Fibroblast of lung (primary cell): ENCODE data around the gene CCDC14. TPM values are rescaled to one million over a fixed set of nuclear protein-coding genes. Genes with fewer than 3 reads are reported as not detected.

Source experiments
- DNase-seq, 2 donors: peaks; one replicate each; pipeline versions ENCODE4 v3.0.0 to v3.0.0-alpha.2; 2010; ENCODE audit warnings: low read depth in 2 of 2
- H2AFZ ChIP-seq: 2 replicates; pipeline ENCODE4 v1.5.1; 2012; ENCODE audit warnings: low read length, control low read depth, inconsistent platforms
- H3K27ac ChIP-seq: 2 replicates; pipeline ENCODE4 v1.5.1; 2011; ENCODE audit warnings: low read length, control low read depth; ENCODE audit not compliant: insufficient read depth
- H3K27me3 ChIP-seq: 2 replicates; pipeline ENCODE4 v1.5.1; 2011; ENCODE audit warnings: mild to moderate bottlenecking, low read length; ENCODE audit not compliant: control insufficient read depth, insufficient read depth
- H3K36me3 ChIP-seq: 2 replicates; pipeline ENCODE4 v1.5.1; 2011; ENCODE audit warnings: low read length; ENCODE audit not compliant: control insufficient read depth, insufficient read depth
- H3K4me1 ChIP-seq: 2 replicates; pipeline ENCODE4 v1.5.1; 2011; ENCODE audit warnings: low read length; ENCODE audit not compliant: control insufficient read depth, insufficient read depth; ENCODE audit errors: extremely low read depth
- H3K4me2 ChIP-seq: 2 replicates; pipeline ENCODE4 v1.5.1; 2011; ENCODE audit warnings: low read length, control low read depth; ENCODE audit not compliant: insufficient read depth; ENCODE audit errors: extremely low read depth
- H3K4me3 ChIP-seq, 4 experiments: fragments of 200-600 bp in 1 of 4; sonication (generic) in 1 of 4; replicated peaks in 1 of 4; 2 replicates each; pipeline ENCODE4 v1.5.1; 2011 to 2016; ENCODE audit warnings: low read length in 4 of 4, low read depth in 3 of 4, mild to moderate bottlenecking in 3 of 4, control low read depth in 2 of 4, inconsistent platforms in 1 of 4, mixed read lengths in 1 of 4; ENCODE audit not compliant: insufficient read depth in 1 of 4; ENCODE audit errors: control extremely low read depth in 1 of 4
- H3K79me2 ChIP-seq: 2 replicates; pipeline ENCODE4 v1.5.1; 2012; ENCODE audit warnings: mild to moderate bottlenecking, low read length, inconsistent platforms; ENCODE audit not compliant: control insufficient read depth, insufficient read depth
- H3K9ac ChIP-seq: 2 replicates; pipeline ENCODE4 v1.5.1; 2011; ENCODE audit warnings: mild to moderate bottlenecking, low read length, control low read depth; ENCODE audit not compliant: insufficient read depth
- H3K9me3 ChIP-seq: 2 replicates; pipeline ENCODE4 v1.5.1; 2012; ENCODE audit warnings: low read depth, low read length; ENCODE audit not compliant: control insufficient read depth, insufficient read depth
- H4K20me1 ChIP-seq: 2 replicates; pipeline ENCODE4 v1.5.1; 2011; ENCODE audit warnings: low read length; ENCODE audit not compliant: control insufficient read depth, insufficient read depth; ENCODE audit errors: extremely low read depth
- EZH2 ChIP-seq: IDR thresholded peaks from 2 replicates; pipeline ENCODE4 v1.5.1; 2012; ENCODE audit warnings: low read length, control low read depth, mild to moderate bottlenecking; ENCODE audit errors: missing control alignments
- polyA plus RNA-seq, 2 donors: library from polyadenylated mRNA; depleted of rRNA in 1 of 2; stranded (reverse) in 1 of 2; unstranded in 1 of 2; fragments of >200 nt; gene quantifications; 2 replicates each; pipeline ENCODE4 v1.2.1, GENCODE V29; 2011 to 2012; ENCODE audit warnings: missing spikeins in 1 of 2
- total RNA-seq: library from RNA; depleted of rRNA; stranded (reverse); fragments of >200 nt; gene quantifications from 2 replicates; pipeline ENCODE4 v1.2.1, GENCODE V29; 2014
- TF ChIP-seq, protein P1 (sequence below), 2 donors: IDR thresholded peaks in 1 of 2; conservative IDR thresholded peaks in 1 of 2; 1 replicate in 1 of 2; 2 replicates in 1 of 2; pipeline ENCODE4 v1.5.1; 2011 to 2012; ENCODE audit warnings: low read length in 2 of 2, control low read depth in 1 of 2, inconsistent platforms in 1 of 2, low read depth in 1 of 2, mild to moderate bottlenecking in 1 of 2

The CCDC14 gene
- total and polyA plus RNA-seq, 2 donors (not counting 1 experiment from before 2014, with no cell fraction given), result 35.2 to 94.8 TPM

DNA sequence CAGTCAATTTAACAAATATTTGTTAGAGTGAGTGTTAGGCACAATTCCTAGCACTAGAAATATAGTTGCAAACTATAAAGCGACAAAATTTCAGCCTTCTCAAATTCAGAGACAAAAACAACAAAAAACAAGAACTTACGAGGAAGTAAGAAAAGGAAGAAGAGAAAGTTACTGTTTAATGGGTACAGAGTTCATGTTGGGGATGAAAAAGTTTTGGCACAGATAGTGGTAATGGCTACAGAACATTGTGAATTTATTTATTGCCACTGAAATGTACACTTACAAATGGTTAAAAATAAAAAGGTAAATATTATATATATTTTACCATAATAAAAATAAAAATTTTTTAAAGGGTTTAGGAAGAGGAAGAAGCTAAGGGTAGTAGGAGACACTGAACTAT lies 21.3 kb downstream of the CCDC14 start:
- H3K4me1 ChIP-seq, result no peaks in the 10 kb centered on the region
- H2AFZ ChIP-seq, result no peak overlapping the region
- no peak overlapping the region for H3K4me3 ChIP-seq
- TF ChIP-seq EZH2, result no peak
- TF ChIP-seq, protein P1, sequence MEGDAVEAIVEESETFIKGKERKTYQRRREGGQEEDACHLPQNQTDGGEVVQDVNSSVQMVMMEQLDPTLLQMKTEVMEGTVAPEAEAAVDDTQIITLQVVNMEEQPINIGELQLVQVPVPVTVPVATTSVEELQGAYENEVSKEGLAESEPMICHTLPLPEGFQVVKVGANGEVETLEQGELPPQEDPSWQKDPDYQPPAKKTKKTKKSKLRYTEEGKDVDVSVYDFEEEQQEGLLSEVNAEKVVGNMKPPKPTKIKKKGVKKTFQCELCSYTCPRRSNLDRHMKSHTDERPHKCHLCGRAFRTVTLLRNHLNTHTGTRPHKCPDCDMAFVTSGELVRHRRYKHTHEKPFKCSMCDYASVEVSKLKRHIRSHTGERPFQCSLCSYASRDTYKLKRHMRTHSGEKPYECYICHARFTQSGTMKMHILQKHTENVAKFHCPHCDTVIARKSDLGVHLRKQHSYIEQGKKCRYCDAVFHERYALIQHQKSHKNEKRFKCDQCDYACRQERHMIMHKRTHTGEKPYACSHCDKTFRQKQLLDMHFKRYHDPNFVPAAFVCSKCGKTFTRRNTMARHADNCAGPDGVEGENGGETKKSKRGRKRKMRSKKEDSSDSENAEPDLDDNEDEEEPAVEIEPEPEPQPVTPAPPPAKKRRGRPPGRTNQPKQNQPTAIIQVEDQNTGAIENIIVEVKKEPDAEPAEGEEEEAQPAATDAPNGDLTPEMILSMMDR (conservative IDR thresholded peaks at IDR 0.05 in 1 of 2, IDR thresholded peaks at IDR 0.05 in 1 of 2; ENCODE audit: low read depth in 1 of 2, low read length in 2 of 2), result no peak
- no peaks in the 10 kb centered on the region for H3K79me2 ChIP-seq
- no peaks in the 10 kb centered on the region for H4K20me1 ChIP-seq
- no peak for DNase-seq
- no peaks in the 10 kb centered on the region for H3K27me3 ChIP-seq
- H3K9ac ChIP-seq, result no peak overlapping the region
- peaks cover 2% of the 10 kb centered on the region for H3K36me3 ChIP-seq
- H3K9me3 ChIP-seq, result no peaks in the 10 kb centered on the region
- H3K27ac ChIP-seq, result no peak overlapping the region
- H3K4me2 ChIP-seq, result no peak overlapping the region

- no peaks in the 10 kb centered on the region for H3K9me3 ChIP-seq
- no peaks in the 10 kb centered on the region for H3K79me2 ChIP-seq
- H4K20me1 ChIP-seq, result no peaks in the 10 kb centered on the region
- no peak overlapping the region for H3K27ac ChIP-seq
- H3K36me3 ChIP-seq, result no peaks in the 10 kb centered on the region
- H2AFZ ChIP-seq, result no peak overlapping the region
- no peak overlapping the region for H3K9ac ChIP-seq
- DNase-seq, result no peak
- no peak overlapping the region for H3K4me2 ChIP-seq
- H3K4me1 ChIP-seq, result no peaks in the 10 kb centered on the region
- no peaks in the 10 kb centered on the region for H3K27me3 ChIP-seq
- TF ChIP-seq EZH2, result no peak
- TF ChIP-seq, protein P1 (conservative IDR thresholded peaks at IDR 0.05 in 1 of 2, IDR thresholded peaks at IDR 0.05 in 1 of 2; ENCODE audit: low read depth in 1 of 2, low read length in 2 of 2), result no peak
- no peak overlapping the region for H3K4me3 ChIP-seq
Measured at GRCh38 chr3:123936400-123936799, 24.6 kb downstream of the CCDC14 start.

- no peaks in the 10 kb centered on the region for H3K36me3 ChIP-seq
- no peaks in the 10 kb centered on the region for H3K4me1 ChIP-seq
- H3K27me3 ChIP-seq, result no peaks in the 10 kb centered on the region
- DNase-seq, result no peak
- no peak for TF ChIP-seq EZH2
- TF ChIP-seq, protein P1 (conservative IDR thresholded peaks at IDR 0.05 in 1 of 2, IDR thresholded peaks at IDR 0.05 in 1 of 2; ENCODE audit: low read depth in 1 of 2, low read length in 2 of 2), result no peak
- H3K4me2 ChIP-seq, result no peak overlapping the region
- H3K27ac ChIP-seq, result no peak overlapping the region
- H2AFZ ChIP-seq, result no peak overlapping the region
- no peak overlapping the region for H3K9ac ChIP-seq
- H3K9me3 ChIP-seq, result no peaks in the 10 kb centered on the region
- H4K20me1 ChIP-seq, result no peaks in the 10 kb centered on the region
- no peaks in the 10 kb centered on the region for H3K79me2 ChIP-seq
- no peak overlapping the region for H3K4me3 ChIP-seq
Measured at GRCh38 chr3:123935830-123936229, 25.2 kb downstream of the CCDC14 start.
